Stimulated activated CD4-positive, alpha-beta T cell treated with anti-CD3 and anti-CD28 coated beads, TNF-alpha, amount 100 ng/mL, for 4 hours (primary cell): ENCODE data around the gene NPIPB9.
"Not testable (repeated sequence)": the region's sequence is repeated elsewhere in the genome, so short reads cannot be mapped to it uniquely, and the experiment has no call there.

ENCODE experiments used
- DNase-seq, 3 experiments: peaks; one replicate each; pipeline ENCODE4 v3.0.0-alpha.2; 2020; ENCODE audit warnings: low read depth in 3 of 3

NPIPB9 gene

GRCh38 chr16:28751487-28751886 is at the start of gene NPIPB9:
NPIPB9 (plus strand) TSS chr16:28751787.
- not testable (repeated sequence) for DNase-seq

GRCh38 chr16:28704246-28704645 is 47.3 kb upstream of the NPIPB9 start:
- DNase-seq = not testable (repeated sequence)

- not testable (repeated sequence) for DNase-seq
Observed at GRCh38 chr16:28711220-28712083, 40.1 kb upstream of the NPIPB9 start, which contains the start of gene EIF3C. EIF3C (plus strand) TSS chr16:28711464; CDS start chr16:28711687, 223 bp downstream.

GRCh38 chr16:28722852-28723650 is 28.5 kb upstream of the NPIPB9 start:
- not testable (repeated sequence) for DNase-seq

DNA sequence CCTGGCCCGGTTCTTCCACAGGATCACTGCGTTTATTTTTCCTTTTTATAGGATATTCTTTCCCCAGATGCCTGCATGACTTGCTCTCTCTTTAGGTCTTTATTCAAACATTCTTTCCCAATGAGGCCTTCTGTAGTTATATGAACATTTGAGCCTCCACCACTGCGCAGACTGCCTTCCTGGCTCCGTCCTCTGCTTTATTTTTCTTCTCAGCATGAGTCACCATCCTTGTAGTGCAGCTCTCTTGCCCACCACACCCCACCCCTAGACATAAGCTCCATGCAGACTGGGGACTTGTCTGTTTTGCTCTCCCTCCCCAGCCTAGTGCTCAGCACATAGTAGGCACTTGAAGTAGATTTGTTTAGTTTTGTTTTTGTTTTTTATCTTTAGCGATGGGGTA is 20.3 kb upstream of the NPIPB9 start:
- not testable (repeated sequence) for DNase-seq

- DNase-seq = not testable (repeated sequence)
Observed at GRCh38 chr16:28732455-28733124, 19.0 kb upstream of the NPIPB9 start.

- DNase-seq = not testable (repeated sequence)
Observed at GRCh38 chr16:28739787-28740186, 11.8 kb upstream of the NPIPB9 start.

DNA sequence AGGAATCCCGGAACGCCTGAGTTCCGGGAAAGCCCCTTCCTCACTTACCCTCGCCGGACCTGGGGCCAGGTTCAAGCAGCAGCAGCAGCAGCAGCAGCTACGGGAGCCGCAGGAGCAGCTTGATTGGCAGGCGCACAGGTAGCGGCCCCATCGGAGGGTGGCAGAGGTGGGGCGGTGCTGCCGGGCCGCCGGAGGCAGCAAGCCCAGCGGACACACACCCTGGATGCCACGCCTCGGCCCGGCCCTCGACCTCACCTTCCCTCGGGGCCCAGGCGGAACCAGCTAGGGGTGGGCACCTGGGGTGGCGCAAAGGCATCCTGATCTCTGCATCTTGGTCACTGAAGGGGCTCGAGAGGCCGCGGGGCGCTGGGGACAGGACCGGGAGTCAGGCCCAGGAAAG is 11.0 kb upstream of the NPIPB9 start:
- not testable (repeated sequence) for DNase-seq

GRCh38 chr16:28741295-28741694 is 10.3 kb upstream of the NPIPB9 start:
- not testable (repeated sequence) for DNase-seq

DNA sequence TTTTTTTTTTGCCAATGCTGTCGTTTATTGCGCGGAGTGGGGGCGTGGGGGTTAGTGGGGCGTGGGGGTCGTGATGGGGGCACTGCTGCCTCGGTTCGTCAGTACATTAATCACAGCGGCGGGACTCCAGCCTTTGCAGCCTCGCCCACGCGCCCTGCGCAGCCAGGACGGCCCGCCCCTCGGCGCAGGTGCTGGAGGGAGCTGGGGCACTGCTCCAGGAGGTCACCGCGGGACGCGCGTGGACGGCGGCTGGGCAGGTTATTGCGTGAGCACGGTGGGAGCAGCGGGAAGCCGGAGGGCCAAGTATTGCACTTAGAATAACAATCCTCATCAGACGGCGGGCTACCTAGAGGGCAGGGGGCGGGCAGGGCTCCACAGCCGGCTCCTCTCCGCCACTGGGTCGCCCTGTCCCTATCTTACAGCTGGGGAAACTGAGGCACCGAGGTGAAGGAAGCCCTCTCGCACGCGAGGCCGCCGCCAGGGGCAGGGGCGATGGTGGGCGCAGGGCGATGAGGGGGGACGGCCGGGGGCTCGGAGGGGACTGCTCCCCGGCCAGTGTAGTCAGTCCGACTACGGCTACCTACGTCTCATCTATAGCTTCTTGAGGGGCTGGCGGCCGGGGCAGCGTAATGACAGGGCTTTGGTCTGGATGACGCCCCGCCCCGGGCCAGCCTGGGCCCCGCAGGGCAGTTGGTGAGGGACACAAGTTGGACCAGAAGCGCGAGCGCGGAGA is 4.8 kb upstream of the NPIPB9 start:
- DNase-seq = not testable (repeated sequence)

DNA sequence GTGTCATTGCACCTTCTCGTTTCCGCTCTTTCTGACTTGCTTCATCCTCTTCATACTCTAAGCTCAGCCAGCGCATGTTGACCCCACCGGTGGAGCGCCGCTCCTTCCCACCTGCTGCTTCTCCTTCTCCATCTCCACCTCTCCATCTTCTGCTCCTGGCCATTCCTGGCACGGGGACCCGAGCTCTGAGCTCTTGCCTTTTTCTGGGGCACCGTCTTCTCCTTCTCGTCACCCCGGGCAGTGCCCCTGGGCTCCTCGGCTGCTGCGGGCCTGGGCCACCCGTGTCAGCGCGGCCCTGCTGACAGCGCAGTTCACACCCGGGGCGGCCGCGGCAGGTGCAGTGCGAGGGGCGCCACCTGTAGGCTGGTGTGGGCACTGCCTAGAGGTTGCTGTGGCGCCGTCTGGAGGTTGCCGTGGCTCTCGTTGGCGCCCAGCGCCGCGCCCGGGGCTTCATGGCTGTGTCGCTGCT is 1.6 kb upstream of the NPIPB9 start:
- DNase-seq = peak; percentile 15 to 26 (median 22)

DNA sequence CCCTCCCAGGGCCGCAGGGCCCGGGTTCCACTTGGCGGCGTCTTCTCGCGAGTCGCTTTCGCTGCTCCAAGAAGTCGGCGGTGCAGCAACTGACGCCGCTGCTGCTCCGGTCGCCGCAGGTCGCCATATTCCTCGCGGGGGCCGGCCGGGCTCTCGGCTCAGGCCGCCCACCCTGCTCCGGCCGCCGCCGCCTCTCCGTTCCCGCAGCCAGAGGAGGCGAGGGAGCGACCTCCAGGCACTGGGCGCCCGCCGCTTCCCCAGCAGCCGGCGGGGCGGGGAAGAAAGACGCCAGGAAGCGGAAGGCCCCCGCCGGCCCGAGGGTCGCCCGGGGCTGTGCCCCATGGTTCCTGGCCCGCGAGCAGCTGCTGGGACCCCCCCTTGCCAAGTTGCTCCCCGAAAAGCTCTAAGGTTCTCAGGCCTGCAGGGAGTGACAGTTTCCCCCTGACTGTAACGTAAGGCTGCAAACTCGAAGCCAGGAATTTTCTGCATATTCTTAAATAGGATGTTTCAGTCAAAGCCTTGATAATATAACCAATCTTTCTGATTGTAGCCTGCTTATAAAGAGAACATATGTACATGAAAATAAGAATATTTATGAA is 1.0 kb upstream of the NPIPB9 start:
- not testable (repeated sequence) for DNase-seq

GRCh38 chr16:28781697-28782096 is 30.1 kb downstream of the NPIPB9 start:
- DNase-seq = not testable (repeated sequence)

DNA sequence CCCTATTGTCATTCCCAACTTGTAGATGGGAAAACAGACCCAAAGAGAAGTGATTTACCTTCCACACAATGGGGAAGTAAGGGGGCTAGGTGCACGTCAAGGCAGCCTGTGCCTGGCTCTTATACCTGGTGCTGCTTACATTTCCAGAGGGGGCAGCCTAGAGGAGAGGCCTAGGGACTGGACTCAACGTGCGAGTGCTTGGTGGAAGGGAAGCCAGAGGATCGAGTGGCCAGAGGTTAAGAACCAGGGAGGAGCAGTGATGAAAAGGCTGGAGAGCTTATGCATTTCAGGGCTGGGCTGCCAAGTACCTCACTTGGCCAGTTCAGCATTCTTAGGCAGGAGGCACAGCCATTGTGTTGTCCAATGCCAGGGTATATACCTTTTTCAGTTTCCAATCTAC is 30.8 kb downstream of the NPIPB9 start:
- not testable (repeated sequence) for DNase-seq

DNA sequence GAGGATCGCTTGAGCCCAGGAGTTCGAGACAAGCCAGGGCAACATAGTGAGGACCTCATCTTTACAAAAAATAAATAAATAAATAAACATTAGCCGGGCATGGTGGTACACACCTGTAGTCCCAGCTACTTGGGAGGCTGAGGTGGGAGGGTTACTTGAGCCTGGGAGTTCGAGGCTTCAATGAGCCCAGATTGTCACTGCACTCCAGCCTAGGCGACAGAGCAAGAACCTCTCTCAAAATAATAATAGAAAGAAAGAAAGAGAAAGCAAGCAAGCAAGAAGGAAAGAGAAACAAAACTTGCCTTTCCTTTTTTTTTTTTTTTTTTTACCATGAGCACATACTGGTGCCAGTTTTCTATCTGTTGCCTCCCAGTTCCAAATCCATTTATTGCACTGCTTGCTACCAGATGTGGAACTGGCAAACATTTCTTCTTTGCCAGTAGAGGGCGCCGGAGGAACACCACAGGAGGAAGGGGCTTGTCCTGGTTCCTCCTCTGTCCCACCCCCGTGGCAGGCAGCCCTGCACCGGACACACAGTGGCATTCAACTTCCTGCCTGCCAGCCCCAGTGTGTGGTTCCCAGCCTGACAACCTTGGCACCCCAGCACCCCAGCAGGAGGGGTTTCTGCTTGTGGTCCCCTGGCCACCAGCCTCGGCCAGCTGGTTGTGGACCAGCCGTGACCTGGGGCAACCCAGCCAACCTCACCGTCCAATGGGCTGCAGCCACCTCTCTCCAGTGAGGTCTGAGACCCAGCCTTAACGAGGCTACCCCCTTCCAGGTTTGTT is 50.8 kb downstream of the NPIPB9 start:
- DNase-seq = peak in 2 of 3 experiments; percentile 11 to 61

GRCh38 chr16:28807445-28808120 is 56.0 kb downstream of the NPIPB9 start:
- DNase-seq = not testable (repeated sequence)

DNA sequence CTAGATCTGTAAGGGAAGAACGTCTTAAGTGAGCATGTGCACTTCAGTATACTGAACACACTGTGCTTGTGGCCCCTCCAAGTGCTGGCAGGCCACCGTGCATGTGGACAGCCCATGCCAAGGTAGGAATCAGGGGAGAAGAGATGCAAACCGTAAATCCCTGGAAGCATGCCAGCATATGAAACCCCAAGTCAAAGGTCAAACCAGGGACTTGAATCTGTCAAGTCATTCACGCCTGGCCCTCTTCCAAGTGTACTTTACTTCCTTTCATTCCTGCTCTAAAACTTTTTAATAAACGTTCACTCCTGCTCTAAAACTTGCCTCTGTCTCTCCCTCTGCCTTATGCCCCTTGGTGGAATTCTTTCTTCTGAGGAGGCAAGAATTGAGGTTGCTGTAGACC is 68.4 kb downstream of the NPIPB9 start:
- no peak for DNase-seq

DNA sequence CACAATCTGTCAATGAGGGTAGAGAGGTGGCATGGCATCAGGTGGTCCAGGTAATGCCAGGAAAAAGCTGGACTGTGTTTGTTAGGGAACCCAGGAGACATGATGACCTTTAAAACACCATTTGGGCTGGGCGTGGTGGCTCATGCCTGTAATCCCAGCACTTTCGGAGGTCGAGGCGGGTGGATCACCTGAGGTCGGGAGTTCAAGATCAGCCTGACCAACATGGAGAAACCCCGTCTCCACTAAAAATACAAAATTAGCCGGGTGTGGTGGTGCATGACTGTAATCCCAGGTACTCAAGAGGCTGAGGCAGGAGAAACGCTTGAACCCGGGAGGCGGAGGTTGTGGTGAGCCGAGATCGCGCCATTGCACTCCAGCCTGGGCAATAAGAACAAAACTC is 69.0 kb downstream of the NPIPB9 start:
- DNase-seq = not testable (repeated sequence)

DNA sequence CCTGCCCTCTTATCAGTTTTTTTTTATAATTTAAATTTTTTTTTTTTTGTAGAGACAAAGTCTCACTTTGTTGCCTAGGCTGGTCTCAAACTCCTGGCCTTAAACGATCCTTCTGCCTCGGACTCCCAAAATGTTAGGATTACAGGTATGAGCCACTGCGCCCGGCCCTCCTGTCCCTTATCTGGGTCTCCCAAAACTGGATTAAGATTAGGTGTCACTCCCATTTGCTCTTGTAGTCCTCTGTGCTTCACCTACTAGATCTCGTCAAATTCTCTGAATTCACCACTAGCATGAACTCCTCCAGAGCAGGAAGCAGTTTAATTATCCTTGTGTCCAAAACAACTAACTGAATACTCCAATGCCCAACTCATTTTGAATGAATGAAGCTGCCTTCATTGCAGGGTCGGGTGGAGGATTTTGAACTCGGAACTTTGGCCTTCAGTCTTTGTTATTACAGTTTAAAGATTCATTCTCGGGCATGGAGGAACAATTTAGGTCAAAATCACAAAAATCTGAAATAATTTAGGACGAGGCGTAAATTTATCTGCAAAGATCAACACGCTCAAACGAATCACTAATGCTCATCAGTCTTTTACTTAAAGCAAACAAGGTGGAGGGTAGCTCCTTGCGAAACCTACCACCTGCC is 70.4 kb downstream of the NPIPB9 start:
- no peak for DNase-seq
